DMS 273 (cell line): ENCODE results near the gene CPSF7.
A peak's percentile ranks its signal among the peaks of the same experiment; 100 is the strongest.
"Not testable (repeated sequence)": the region's sequence is repeated elsewhere in the genome, so short reads cannot be mapped to it uniquely, and the experiment has no call there.

ENCODE experiments used
- DNase-seq: peaks from one replicate; lab custom pipeline; 2025; ENCODE audit not compliant: unreplicated experiment; lab: John Stamatoyannopoulos, UW

The CPSF7 gene

DNA sequence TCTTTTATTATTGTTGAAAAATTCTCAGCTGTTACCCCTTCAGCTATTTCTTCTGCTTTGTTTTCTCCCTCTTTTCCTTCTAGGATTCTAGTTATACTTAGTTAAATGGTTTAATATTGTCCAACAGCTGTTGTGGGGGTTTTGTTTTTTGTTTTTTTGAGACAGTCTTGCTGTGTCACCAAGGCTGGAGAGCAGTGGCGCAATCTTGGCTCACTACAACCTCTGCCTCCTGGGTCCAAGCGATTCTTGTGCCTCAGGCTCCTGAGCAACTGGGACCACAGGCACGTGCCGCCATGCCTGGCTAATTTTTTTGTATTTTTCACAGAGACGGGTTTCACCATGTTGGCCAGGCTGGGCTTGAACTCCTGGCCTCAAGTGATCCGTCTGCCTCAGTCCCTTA, 12.8 kb upstream of the CPSF7 start:
- DNase-seq = no peak

DNA sequence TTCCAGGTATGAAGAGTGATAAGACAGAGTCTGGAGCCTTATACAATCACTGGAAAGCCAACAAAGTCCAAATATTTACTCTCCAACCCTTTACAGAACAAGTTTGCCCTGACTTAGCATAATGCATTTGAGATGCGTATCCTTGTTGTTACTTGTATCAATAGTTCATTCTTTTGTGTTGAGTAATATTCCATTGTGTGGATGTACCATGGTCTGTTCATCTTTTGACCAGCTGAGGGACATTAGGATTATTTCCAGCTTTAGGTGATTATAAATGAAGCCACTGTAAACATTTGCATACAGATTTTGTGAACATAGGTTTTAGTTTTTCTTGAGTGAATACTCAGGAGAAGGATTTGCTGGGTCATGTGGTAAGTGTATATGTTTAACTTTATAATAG, 9.8 kb upstream of the CPSF7 start:
- no peak for DNase-seq

DNA sequence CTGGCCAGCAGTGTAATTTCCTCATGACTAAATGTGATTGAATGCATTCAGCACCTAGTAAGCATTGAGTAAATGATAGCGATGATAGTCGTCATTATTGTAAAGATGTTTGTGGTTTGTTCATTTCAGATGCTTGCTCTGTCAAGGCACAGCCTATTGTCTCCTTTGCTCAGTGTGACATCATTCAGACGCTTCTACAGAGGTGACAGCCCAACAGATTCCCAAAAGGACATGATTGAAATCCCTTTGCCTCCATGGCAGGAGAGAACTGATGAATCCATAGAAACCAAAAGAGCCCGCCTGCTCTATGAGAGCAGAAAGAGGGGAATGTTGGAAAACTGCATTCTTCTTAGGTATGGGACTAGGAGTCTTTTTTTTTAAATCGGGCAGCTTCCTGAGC, 7.7 kb upstream of the CPSF7 start:
- DNase-seq = no peak

DNA sequence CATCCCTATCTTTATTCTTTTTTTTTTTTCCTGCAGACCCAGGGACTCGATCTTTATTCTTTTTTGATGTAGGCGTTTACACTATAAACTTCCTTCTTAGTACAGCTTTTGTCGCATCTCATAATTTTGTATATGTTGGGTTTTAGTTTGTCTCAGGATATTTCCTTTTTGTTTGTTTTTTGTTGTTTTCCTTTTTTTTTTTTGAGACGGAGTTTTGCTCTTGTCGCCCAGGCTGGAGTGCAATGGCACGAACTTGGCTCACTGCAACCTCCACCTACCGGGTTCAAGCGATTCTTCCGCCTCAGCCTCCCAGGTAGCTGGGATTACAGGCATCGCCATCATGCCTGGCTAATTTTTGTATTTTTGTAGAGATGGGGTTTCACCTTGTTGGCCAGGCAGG, 1.1 kb upstream of the CPSF7 start:
- DNase-seq = not testable (repeated sequence)

DNA sequence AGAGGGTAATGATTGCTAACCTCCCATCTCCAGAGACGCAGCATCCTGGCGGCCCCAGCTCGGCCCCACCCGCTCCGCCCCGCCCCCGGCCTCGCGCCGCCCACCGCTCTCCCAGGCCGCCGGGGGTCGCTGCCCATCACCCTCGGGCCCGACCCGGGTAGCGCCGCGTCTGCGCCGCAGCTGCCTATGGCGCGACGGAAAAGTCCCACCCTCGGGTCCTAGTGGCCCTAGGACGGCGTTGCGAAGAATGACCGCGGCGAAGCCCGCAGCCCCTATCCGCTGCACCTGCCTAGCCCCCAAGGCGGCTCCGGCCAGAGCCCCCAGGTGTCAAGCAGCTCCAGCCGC, 457 bp downstream of the CPSF7 start:
- DNase-seq = peak; percentile 83

DNA sequence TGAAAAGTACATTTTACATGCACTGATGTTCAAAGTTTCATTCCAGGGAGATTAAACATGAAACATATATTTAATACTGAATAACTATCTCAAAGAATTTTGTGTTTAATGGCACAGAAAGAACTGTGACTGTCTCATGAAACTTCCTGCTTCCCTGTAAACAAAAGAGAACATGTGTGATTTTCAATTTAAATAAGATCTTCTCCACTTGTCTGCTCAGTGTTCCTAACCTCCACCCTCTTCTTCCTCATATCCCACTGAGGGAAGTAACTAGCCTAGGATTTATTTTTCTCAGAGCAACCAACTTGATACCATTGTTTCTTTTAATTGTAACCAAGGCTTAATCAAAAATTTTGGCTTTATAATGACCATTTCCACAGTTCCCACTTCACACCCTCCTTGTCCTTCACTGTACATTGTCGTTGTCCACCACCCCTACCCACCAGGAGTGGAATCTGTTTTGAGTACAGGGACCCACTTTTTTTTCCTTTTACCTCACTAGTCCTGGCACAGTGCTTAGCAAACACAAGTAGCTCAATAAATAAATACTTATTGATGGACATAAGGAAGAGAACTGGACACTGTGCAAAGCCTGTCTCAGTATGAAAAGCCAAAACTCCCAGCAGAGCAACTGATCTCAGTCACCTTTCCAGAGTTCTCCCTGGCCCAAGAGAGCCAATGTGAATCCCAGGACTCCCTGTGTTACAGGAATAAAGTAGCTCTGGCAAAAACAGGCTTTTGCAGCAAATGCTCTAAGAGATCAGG, 4.2 kb downstream of the CPSF7 start:
- DNase-seq = no peak

DNA sequence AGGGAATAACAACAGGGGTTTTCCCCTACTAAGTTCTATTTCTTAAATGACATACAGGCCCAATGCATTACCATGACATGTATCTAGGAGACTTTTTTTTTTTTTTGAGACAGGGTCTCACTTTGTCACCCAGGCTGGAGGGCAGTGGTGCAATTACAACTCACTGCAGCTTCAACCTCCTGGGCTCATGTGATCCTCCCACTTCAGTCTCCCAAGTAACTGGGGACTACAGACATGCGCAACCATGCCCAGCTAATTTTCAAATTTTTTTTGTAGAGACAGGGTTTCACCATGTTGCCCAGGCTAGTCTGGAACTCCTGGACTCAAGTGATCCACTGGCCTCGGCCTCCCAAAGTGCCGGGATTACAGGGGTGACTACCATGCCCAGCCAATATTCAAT, 7.5 kb downstream of the CPSF7 start:
- DNase-seq = no peak

DNA sequence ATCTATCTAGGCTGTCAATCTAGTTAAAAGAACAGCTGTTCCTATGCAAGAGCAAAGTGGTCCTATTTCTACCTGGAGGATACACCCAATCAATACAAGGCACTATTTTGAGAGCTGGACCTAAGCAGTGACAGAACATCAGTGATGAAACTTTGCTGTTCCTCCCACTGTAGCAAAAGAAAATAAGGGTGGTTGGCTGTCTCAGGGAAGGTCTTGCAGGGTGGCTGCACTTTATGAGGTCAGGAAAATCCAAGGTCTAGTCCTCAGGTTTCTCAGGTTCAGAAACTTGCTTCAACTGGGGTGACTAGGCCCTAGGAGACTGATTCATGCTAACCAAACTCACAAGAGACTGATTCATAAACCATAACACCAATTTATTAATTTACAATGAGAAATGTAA, 11.6 kb downstream of the CPSF7 start:
- DNase-seq = no peak

DNA sequence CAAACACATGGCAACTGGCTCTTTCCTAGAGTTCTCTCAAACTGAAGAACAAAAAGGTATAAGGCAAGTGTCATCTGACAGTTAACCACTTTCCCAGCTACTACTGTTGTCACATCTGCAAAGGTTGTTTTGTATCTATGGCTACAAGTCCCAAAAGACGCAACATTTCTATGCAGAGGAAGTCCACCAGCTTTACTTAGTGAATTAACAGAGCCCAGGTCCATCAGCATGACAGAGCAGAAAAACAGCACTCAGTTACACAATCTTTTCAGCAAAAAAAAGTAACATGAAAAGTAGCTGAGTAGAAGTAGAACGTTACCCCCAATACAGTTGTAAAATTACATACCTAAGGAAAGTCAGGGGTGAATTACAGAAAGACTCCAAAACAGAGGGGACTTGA, 12.1 kb downstream of the CPSF7 start:
- no peak for DNase-seq

DNA sequence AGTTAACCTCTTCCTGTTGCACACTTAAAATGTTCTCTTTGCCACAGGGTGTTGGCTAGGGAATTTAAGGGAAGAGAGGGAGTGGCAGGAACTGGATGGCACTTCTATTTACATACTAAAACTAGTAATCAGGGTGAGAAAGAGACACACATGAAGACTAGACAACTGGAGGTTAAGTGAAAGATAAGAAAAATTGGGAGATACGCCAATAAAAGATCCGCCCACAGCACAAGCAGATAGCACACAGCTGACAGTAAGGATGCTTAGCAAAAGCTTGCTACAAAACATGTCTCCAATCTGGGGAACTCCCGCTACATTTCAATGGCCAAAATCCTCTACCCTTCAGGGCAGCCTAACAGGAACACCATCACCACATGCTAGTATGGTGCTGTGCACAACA, 12.8 kb downstream of the CPSF7 start:
- no peak for DNase-seq

DNA sequence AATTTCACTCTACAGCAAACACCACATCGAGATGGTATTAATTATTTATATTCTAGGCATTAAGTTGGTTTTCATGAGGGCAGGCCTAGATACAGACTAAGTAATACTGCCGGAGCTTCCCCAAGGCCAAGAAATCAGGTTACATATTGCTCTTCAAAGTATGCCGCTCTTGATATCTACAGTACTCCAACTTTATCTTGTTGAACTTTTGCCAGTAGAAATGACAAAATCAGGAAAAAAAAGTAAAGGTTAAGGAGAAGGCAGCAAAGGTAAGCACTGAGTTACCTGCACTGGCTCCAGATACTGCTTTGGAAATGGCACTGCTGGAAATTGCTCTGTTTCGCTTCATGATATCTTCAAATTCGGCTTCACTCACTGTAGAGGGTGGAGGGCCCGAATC, 14.4 kb downstream of the CPSF7 start:
- no peak for DNase-seq

DNA sequence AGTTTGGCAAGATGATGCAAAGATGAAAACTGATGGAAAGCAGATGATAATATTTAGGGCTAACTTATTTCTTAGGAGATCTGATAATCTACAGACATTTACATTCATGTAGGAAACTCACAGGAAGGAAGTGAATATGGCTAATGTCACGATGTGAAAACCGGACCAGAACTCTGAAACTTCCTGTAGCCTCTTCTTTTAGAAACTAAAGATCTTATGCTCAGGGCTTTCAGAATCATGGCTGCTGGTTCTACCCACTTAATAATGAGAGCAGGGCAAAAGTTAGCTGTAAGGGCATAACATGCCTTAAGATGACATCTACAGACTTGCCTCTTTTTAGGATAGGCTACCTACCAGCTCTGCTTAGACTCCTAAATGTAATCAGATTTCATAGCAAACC, 15.2 kb downstream of the CPSF7 start:
- no peak for DNase-seq

DNA sequence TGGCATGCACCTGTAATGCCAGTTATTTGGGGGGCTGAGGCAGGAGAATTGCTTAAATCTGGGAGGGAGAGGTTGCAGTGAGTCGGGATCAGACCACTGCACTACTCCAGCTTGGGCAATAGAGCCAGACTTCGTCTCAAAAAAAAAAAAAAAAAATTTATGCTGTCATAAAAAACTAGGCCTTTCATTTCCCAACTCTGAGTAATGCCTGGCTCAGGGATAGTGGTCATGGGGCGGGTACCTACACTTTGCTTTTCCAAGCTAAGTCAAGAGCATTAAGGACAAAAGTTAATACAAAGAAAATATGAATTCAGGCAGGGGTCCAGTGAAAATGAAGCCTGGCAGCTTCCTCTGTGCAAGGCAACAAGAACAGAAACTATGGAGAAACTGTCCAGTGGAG, 16.3 kb downstream of the CPSF7 start:
- no peak for DNase-seq

DNA sequence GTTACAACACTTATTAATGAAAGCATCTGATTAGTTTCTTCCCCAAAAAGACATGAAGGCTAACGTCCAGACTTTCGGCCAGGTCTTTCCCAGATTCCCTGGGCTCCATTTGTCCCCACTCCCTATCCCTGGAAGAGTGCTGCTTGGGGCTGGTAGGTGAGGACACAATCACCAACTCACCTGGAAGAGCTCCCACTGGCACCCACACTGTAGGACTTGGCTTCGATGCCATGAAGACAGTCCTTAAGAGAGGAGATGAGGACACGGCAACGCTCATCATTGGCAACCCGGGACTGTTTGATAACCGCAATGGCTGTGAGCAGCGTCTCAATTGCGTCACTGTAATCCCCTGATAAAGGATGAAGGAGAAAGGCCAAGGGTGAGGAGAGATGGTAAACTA, 18.2 kb downstream of the CPSF7 start:
- DNase-seq = no peak

DNA sequence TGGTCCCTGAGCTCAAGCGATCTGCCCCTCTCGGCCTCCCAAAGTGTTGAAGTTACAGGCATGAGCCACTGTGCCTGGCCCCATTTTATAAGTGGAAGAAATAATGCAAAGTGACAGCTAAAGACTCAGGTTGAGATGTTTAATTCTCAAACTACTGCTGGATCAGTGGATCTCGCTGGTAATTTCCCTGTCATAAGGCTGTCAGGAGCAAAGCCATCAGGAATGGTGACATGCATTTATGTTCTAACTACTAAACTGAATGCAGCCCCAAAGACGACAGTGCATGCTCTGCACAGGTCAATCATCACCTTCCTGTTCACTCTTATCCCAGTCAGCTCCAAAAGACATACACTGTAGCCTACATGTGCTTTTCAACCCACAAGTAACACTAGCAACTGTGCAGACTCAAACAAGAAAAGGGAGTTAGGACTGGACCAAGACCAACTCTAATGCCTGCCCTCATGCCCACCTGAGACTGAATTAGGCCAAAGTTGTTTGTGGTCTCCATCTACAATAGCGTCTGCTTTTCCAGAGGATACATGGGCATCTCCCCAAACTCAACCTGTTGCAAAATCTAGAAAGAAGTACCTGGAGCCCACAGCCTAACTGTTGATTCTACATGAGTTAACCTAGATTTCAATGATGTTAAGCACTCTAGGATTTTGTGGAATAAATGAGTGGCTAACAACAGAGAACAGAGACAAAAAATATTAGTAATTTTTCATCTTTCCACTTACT, 22.6 kb downstream of the CPSF7 start:
- DNase-seq = no peak

DNA sequence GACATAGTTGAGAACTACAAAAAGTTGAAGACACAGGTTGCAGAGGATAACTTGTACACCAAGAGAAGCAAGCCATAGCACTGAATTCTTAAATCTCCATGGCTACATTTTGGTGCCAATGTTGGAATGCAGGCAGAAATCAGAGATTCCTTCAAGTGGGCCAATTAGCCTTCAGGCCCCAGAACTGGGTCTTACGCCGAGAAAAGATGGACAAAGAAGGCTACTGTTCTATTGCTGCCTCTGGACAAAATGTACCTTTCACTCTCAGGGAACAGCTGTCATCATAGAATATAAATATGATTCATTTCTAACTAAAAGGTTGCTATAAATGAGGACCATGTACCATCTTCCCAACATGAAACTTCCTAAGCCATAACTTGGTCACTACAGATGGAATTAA, 23.7 kb downstream of the CPSF7 start:
- DNase-seq = no peak

DNA sequence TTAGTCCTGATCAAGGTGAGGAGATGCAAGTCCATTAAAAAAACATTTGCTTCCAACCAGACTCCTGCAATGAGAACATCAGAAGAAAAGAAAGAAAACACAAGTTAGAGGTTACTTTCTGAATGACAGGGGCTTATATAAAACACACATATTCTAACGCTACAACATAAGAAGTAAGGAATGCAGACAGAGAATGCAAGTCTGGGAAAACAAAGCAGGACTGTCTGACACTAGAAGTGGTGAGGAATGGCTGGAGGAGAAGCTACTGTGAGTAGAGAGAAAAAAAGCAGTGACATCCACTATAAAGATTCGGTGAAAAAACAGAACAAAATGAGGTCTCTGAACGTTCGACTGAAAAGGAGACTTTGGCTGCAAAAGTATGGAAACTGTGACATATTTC, 25.1 kb downstream of the CPSF7 start:
- DNase-seq = no peak

DNA sequence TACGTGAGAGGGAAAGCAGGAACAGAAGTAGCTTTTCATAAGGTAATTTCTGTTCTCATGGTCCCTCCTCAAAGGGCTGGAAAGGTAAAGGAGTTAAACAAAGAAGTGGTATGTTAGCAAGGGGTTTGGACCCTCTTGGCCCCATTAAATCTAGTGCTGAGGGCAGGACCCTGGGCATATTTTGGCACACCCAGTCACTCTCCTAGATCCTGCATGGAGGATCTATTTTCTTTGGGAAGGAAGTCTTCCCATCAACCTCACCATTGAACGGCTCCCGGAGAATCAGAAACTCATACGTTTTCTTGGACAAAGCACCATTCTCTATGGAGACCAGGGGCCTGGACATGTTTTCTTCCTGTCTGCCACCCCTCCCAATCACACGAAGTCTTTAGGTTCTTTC, 25.7 kb downstream of the CPSF7 start:
- no peak for DNase-seq

DNA sequence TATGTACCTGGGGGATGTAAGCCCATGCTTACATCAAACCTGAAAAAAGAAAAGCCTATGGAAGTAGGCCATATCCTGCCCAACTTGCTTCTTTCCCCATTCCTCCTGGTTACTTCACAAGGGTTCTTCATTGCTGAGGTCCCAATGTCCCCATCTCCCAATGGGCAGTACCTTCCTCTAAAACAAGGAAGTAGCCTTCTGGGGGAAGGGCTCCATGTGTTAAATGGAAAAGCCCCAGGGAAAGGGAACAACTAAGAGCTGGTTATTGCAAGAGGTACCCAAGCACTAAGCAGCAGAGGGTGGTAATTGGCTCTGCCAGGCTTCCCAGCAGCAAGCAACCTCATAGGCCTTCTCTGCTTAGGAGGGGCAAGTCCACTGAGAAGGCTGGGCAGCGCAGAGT, 26.1 kb downstream of the CPSF7 start:
- DNase-seq = no peak

DNA sequence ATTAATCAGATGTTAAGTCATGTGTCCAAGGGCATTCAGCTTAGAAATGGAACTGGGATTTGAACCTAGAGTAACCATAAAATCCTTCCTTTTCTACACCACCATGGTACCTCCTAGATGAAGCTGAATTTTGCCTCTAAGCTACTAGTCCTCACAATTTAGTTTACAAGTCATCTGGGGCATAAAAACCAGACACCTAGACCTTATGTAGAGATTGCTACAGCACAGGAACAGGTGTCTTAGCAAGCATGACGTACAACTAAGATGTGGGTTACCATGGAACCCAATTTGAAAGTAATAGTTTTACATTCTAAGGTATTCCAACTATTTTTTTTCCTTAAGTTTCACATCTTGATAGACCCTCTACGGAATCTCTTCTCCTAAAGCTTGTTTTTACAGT, 28.2 kb downstream of the CPSF7 start:
- no peak for DNase-seq

DNA sequence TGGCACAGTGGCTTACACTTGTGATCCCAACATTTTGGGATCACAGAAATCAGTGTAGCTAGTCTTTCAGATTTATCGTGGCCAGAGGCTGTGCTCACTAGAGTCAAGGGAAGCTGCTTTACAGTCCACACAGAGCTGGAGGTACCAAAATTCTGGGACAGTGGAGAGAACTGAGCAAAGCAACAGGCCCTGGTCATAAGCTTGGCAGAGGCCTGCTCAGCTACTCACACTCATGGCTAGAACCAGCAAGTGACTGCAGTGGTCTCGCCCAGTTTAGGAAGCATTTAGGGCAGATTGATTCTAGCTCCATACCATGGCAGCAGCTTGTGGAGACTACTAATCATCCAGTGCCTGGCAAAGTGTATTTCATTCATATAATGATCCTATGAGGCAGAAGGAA, 28.6 kb downstream of the CPSF7 start:
- no peak for DNase-seq

DNA sequence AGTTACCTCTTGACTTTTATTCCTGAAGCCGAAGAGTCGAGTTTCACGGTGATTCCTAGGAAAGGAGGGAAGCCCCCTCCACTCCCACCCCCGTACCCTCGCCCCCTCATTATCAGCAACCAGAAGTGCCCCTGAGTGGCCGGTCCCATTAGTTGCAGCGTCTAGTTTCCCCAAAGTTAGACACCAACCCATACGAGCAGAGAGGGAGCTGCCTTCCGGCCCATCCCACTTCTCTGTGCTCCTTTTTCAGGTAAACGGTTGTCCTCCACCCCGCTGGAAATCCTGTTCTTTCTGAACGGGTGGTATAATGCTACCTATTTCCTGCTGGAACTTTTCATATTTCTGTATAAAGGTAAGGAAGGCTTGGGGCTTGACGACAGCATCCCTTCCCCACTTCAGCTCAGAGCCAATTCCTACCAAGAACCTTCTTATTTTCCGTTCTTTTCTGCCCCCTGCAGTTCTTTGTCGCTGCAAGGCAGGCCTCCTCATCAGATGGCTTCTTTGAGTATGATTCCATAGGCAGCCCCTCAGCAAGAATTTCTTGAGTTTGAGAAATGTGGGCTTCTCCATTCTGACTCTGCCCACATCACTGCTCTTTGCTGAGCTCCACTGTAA, 36.7 kb downstream of the CPSF7 start:
- DNase-seq = peak; percentile 17

DNA sequence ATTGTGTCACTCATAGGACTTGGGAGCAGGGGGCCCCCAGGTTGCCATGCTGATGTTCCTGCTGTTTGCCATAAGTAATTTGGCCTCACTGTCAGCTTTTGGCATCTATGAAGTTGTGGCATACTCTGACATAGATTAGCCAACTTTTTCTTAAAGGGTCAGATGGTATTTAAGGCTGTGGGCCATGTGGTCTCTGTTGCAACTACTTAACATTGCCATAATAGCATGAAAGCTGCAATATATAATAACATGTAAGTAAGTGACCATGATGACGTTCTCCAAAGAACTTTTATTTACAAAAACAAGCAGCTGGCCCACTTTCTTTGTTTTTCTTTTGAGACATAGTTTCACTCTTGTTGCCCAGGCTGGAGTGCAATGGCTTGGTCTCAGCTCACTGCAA, 39.6 kb downstream of the CPSF7 start:
- DNase-seq = peak; percentile 19
